ENCODE results near the gene FHL3.

FHL3 gene

GRCh38 chr1:37975083-37975482, 30.2 kb downstream of the FHL3 start:
- peak; percentile 71 for TF ChIP-seq CTCF (IDR thresholded peaks at IDR 0.05)

- no peak for TF ChIP-seq CTCF (IDR thresholded peaks at IDR 0.05)
Measured at GRCh38 chr1:37974567-37974966, 30.7 kb downstream of the FHL3 start.

- TF ChIP-seq CTCF (IDR thresholded peaks at IDR 0.05): no peak
Measured at GRCh38 chr1:37965301-37965700, 40.0 kb downstream of the FHL3 start.

GRCh38 chr1:37958690-37959089, 46.6 kb downstream of the FHL3 start:
- TF ChIP-seq CTCF (IDR thresholded peaks at IDR 0.05): no peak

GRCh38 chr1:37955685-37956084, 49.6 kb downstream of the FHL3 start:
- TF ChIP-seq CTCF (IDR thresholded peaks at IDR 0.05): no peak

- no peak for TF ChIP-seq CTCF (IDR thresholded peaks at IDR 0.05)
Measured at GRCh38 chr1:37954316-37954971, 50.9 kb downstream of the FHL3 start.

GRCh38 chr1:37952738-37953137, 52.6 kb downstream of the FHL3 start:
- TF ChIP-seq CTCF (IDR thresholded peaks at IDR 0.05): no peak

Measured in LNCAP (cell line).